H1 (cell line): ENCODE measurements around the gene PROX2. TPM values are rescaled to one million over a fixed set of nuclear protein-coding genes. Genes with fewer than 3 reads are reported as not detected.

ENCODE experiments used
- CTCF ChIA-PET: fragments of 300-600 bp; sonication (Branson Sonifier 250); formaldehyde crosslinking; loops from one replicate; lab custom pipeline; 2021; ENCODE audit not compliant: partially characterized antibody; lab: Charles Lee
- POLR2A ChIA-PET: fragments of 300-600 bp; sonication (Branson Sonifier 250); formaldehyde crosslinking; loops from one replicate; lab custom pipeline; 2021; ENCODE audit warnings: inconsistent platforms; ENCODE audit not compliant: partially characterized antibody; lab: Charles Lee
- DNase-seq, 2 experiments: peaks; one replicate each; pipeline versions ENCODE4 v3.0.0 to v3.0.0-alpha.2; 2010 to 2022; ENCODE audit warnings: low spot score in 2 of 2, low read depth in 1 of 2, mixed read lengths in 1 of 2
- FAIRE-seq: peaks from 2 replicates; lab custom pipeline; 2011; peaks lifted over from hg19 to GRCh38; lab: Jason Lieb, UNC
- H2AFZ ChIP-seq: 2 replicates; pipeline ENCODE4 v1.8.1; 2012; ENCODE audit warnings: low read length, inconsistent platforms
- H2AK5ac ChIP-seq: 2 replicates; pipeline ENCODE4 v1.6.1; 2013; ENCODE audit warnings: low read depth, low read length
- H2BK120ac ChIP-seq: replicated peaks from 2 replicates; pipeline ENCODE3; 2013; ENCODE audit warnings: low read depth, low read length, inconsistent platforms
- H2BK12ac ChIP-seq: 2 replicates; pipeline ENCODE4 v1.6.1; 2013; ENCODE audit warnings: low read depth, low read length
- H2BK15ac ChIP-seq: 2 replicates; pipeline ENCODE4 v1.6.1; 2013; ENCODE audit warnings: low read length
- H2BK20ac ChIP-seq: 2 replicates; pipeline ENCODE4 v1.6.1; 2013; ENCODE audit warnings: low read length
- H2BK5ac ChIP-seq: 2 replicates; pipeline ENCODE4 v1.6.1; 2013; ENCODE audit warnings: low read depth, low read length
- H3K14ac ChIP-seq: 2 replicates; pipeline ENCODE4 v1.6.1; 2013; ENCODE audit warnings: inconsistent platforms; ENCODE audit not compliant: insufficient read length
- H3K18ac ChIP-seq: 2 replicates; pipeline ENCODE4 v1.6.1; 2013; ENCODE audit warnings: low read length; ENCODE audit errors: extremely low read depth
- H3K23ac ChIP-seq: 2 replicates; pipeline ENCODE4 v1.6.1; 2013; ENCODE audit warnings: inconsistent platforms; ENCODE audit not compliant: insufficient read length
- H3K23me2 ChIP-seq: 2 replicates; pipeline ENCODE4 v1.6.1; 2013; ENCODE audit warnings: low read depth, low read length
- H3K27ac ChIP-seq: 2 replicates; pipeline ENCODE4 v1.6.1; 2011; ENCODE audit warnings: low read depth, low read length, inconsistent platforms
- H3K27me3 ChIP-seq, 4 experiments: replicated peaks in 1 of 4; 1 replicate in 1 of 4; 2 replicates in 3 of 4; pipeline versions ENCODE4 v1.6.1 to v1.8.1; 2011 to 2013; ENCODE audit warnings: low read length in 3 of 4, mild to moderate bottlenecking in 3 of 4, inconsistent platforms in 2 of 4, mixed read lengths in 2 of 4, moderate library complexity in 1 of 4; ENCODE audit not compliant: control insufficient read depth in 3 of 4, insufficient read depth in 3 of 4; ENCODE audit errors: extremely low read depth in 1 of 4
- H3K36me3 ChIP-seq, 4 experiments: 2 replicates each; pipeline versions ENCODE4 v1.6.1 to v1.8.1; 2011 to 2013; ENCODE audit warnings: mild to moderate bottlenecking in 4 of 4, low read length in 3 of 4, moderate library complexity in 2 of 4, control low read depth in 1 of 4, inconsistent platforms in 1 of 4; ENCODE audit not compliant: insufficient read depth in 4 of 4, control insufficient read depth in 2 of 4
- H3K4ac ChIP-seq: replicated peaks from 2 replicates; pipeline ENCODE3; 2013; ENCODE audit warnings: low read length, low read depth, mixed read lengths, inconsistent platforms; ENCODE audit not compliant: insufficient read length
- H3K4me1 ChIP-seq, 4 experiments: replicated peaks in 1 of 4; 1 replicate in 1 of 4; 2 replicates in 3 of 4; pipeline versions ENCODE4 v1.6.1 to v1.8.1; 2011 to 2013; ENCODE audit warnings: low read length in 3 of 4, inconsistent platforms in 2 of 4, mixed read lengths in 1 of 4; ENCODE audit not compliant: insufficient read depth in 4 of 4, control insufficient read depth in 3 of 4
- H3K4me2 ChIP-seq, 2 experiments: 2 replicates each; pipeline versions ENCODE4 v1.6.1 to v1.8.1; 2011 to 2013; ENCODE audit warnings: low read depth in 2 of 2, low read length in 2 of 2, control low read depth in 1 of 2, inconsistent platforms in 1 of 2, mild to moderate bottlenecking in 1 of 2; ENCODE audit not compliant: insufficient read depth in 1 of 2
- H3K4me3 ChIP-seq, 4 experiments: fragments of 200-600, 300-600 bp in 1 of 4; sonication (generic), shearing (Covaris generic), sonication (Bioruptor Twin) in 1 of 4; 2 replicates each; pipeline versions ENCODE4 v1.5.1 to v1.8.1; 2011 to 2016; ENCODE audit warnings: low read length in 4 of 4, low read depth in 3 of 4, control low read depth in 2 of 4, inconsistent platforms in 2 of 4, mild to moderate bottlenecking in 2 of 4, mixed read lengths in 1 of 4, moderate library complexity in 1 of 4; ENCODE audit not compliant: insufficient read depth in 2 of 4; ENCODE audit errors: extremely low read depth in 1 of 4
- H3K56ac ChIP-seq: replicated peaks from 2 replicates; pipeline ENCODE3; 2013; ENCODE audit warnings: low read depth, mild to moderate bottlenecking, mixed read lengths, low read length, inconsistent platforms; ENCODE audit not compliant: insufficient read length
- H3K79me1 ChIP-seq: 2 replicates; pipeline ENCODE4 v1.6.1; 2013; ENCODE audit warnings: low read depth, low read length, control low read depth
- H3K79me2 ChIP-seq, 2 experiments: 2 replicates each; pipeline versions ENCODE4 v1.6.1 to v1.8.1; 2012 to 2013; ENCODE audit warnings: low read length in 2 of 2, mild to moderate bottlenecking in 2 of 2, inconsistent platforms in 1 of 2; ENCODE audit not compliant: insufficient read depth in 2 of 2, control insufficient read depth in 1 of 2
- H3K9ac ChIP-seq, 4 experiments: replicated peaks in 1 of 4; 1 replicate in 1 of 4; 2 replicates in 3 of 4; pipeline versions ENCODE4 v1.6.1 to v1.8.1; 2011 to 2013; ENCODE audit warnings: low read depth in 3 of 4, low read length in 3 of 4, control low read depth in 2 of 4, mild to moderate bottlenecking in 2 of 4, moderate library complexity in 2 of 4, inconsistent platforms in 1 of 4; ENCODE audit errors: extremely low read depth in 1 of 4
- H3K9me3 ChIP-seq, 2 experiments: 2 replicates each; pipeline versions ENCODE4 v1.6.1 to v1.8.1; 2012 to 2013; ENCODE audit warnings: mild to moderate bottlenecking in 2 of 2, moderate library complexity in 2 of 2, control low read depth in 1 of 2, inconsistent platforms in 1 of 2, low read depth in 1 of 2, low read length in 1 of 2, mixed read lengths in 1 of 2; ENCODE audit not compliant: insufficient read depth in 2 of 2
- H4K20me1 ChIP-seq, 2 experiments: replicated peaks in 1 of 2; 2 replicates each; pipeline versions ENCODE3 to v1.8.1; 2011 to 2013; ENCODE audit warnings: inconsistent platforms in 2 of 2, low read length in 2 of 2, mild to moderate bottlenecking in 1 of 2; ENCODE audit not compliant: insufficient read depth in 2 of 2, control insufficient read depth in 1 of 2
- H4K5ac ChIP-seq: 2 replicates; pipeline ENCODE4 v1.6.1; 2013; ENCODE audit warnings: low read length, low read depth, mixed read lengths, inconsistent platforms; ENCODE audit not compliant: insufficient read length
- H4K8ac ChIP-seq: 2 replicates; pipeline ENCODE4 v1.8.0; 2013; ENCODE audit warnings: mild to moderate bottlenecking, moderate library complexity, low read length, inconsistent platforms; ENCODE audit not compliant: insufficient read depth; ENCODE audit errors: extremely low read depth
- H4K91ac ChIP-seq: replicated peaks from 2 replicates; pipeline ENCODE3; 2013; ENCODE audit warnings: low read length, mixed read lengths, inconsistent platforms; ENCODE audit not compliant: insufficient read length
- CBX5 ChIP-seq: fragments of 300-800, 300-1000 bp; sonication (generic); IDR thresholded peaks from 2 replicates; pipeline ENCODE4 v1.7.1; 2016; ENCODE audit warnings: antibody characterized with exemption, low read length, low read depth
- CBX8 ChIP-seq: fragments of 300-800, 300-1000 bp; sonication (generic); IDR thresholded peaks from 2 replicates; pipeline ENCODE4 v1.7.1; 2016; ENCODE audit warnings: low read depth, low read length, borderline replicate concordance
- CTBP2 ChIP-seq: IDR thresholded peaks from 2 replicates; pipeline ENCODE4 v1.7.0; 2011; ENCODE audit warnings: borderline replicate concordance, mild to moderate bottlenecking, moderate library complexity, mixed read lengths, low read length; ENCODE audit not compliant: insufficient read depth, insufficient read length
- HDAC6 ChIP-seq: IDR thresholded peaks from one replicate; pipeline ENCODE4 v1.7.1; 2012; ENCODE audit warnings: low read depth, mild to moderate bottlenecking, inconsistent platforms, low read length, moderate library complexity
- JUN ChIP-seq: IDR thresholded peaks from 2 replicates; pipeline ENCODE4 v1.6.1; 2011; ENCODE audit warnings: low read depth, mild to moderate bottlenecking, improper control_type of control experiment, low read length
- POU5F1 ChIP-seq: IDR thresholded peaks from 2 replicates; pipeline ENCODE4 v1.6.1; 2011; ENCODE audit warnings: low read depth, mild to moderate bottlenecking, low read length, moderate library complexity
- RBBP5 ChIP-seq: IDR thresholded peaks from 2 replicates; pipeline ENCODE4 v1.7.1; 2012; ENCODE audit warnings: low read depth, mild to moderate bottlenecking, inconsistent platforms, low read length, moderate library complexity, borderline replicate concordance
- RXRA ChIP-seq: IDR thresholded peaks from 2 replicates; pipeline ENCODE4 v1.6.1; 2011; ENCODE audit warnings: low read depth, mild to moderate bottlenecking, low read length, moderate library complexity; ENCODE audit not compliant: insufficient read depth
- SIN3A ChIP-seq, 2 experiments: IDR thresholded peaks in 1 of 2; conservative IDR thresholded peaks in 1 of 2; 2 replicates each; pipeline ENCODE4 v1.6.1; 2011 to 2012; ENCODE audit warnings: low read length in 2 of 2, improper control_type of control experiment in 1 of 2, low read depth in 1 of 2, mild to moderate bottlenecking in 1 of 2
- SP1 ChIP-seq: IDR thresholded peaks from 2 replicates; pipeline ENCODE4 v1.6.1; 2011; ENCODE audit warnings: low read depth, low read length
- SUZ12 ChIP-seq: fragments of 200-600 bp; sonication (generic); IDR thresholded peaks from 2 replicates; pipeline ENCODE4 v1.6.1; 2012; ENCODE audit warnings: mild to moderate bottlenecking, inconsistent platforms, low read length, moderate library complexity, mixed read lengths
- USF2 ChIP-seq: IDR thresholded peaks from 2 replicates; pipeline ENCODE4 v1.6.1; 2011; ENCODE audit warnings: low read length, improper control_type of control experiment
- ZNF274 ChIP-seq: IDR thresholded peaks from 2 replicates; pipeline ENCODE4 v1.7.0; 2012; ENCODE audit warnings: low read length, borderline replicate concordance; ENCODE audit errors: extremely low read depth
- WGBS, 2 experiments: shearing (Covaris generic) in 1 of 2; methylation state at CpG; one replicate each; pipeline versions ENCODE4 v1.1.6 to v1.1.7; 2013 to 2015; ENCODE audit warnings: low lambda C conversion rate in 2 of 2, mixed read lengths in 2 of 2, inconsistent platforms in 1 of 2, low coverage in 1 of 2, missing lambda C conversion rate in 1 of 2; ENCODE audit not compliant: insufficient replicate concordance in 2 of 2, insufficient coverage in 1 of 2, insufficient read length in 1 of 2; ENCODE audit errors: extremely low coverage in 1 of 2, missing lambda C conversion rate in 1 of 2; 5-methylcytosine and 5-hydroxymethylcytosine counted together
- polyA plus RNA-seq, 7 experiments: library from polyadenylated mRNA; depleted of rRNA in 3 of 7; stranded (reverse) in 5 of 7; unstranded in 2 of 7; fragments of >200 nt in 5 of 7; fragments of 200-250 nt in 2 of 7; gene quantifications; 1 replicate in 5 of 7; 2 replicates in 1 of 7; 4 replicates in 1 of 7; pipeline versions ENCODE4 v1.2.1 to v1.2.3, GENCODE V29; 2011 to 2013; ENCODE audit warnings: missing spikeins in 2 of 7, mixed read lengths in 2 of 7
- total RNA-seq: library from RNA; stranded (reverse); fragmentation: NEBNext Ultra II Directional; extraction: Animal tissue kit (Norgen Biotek cat#: 25700); gene quantifications from 2 replicates; pipeline ENCODE4 v1.2.1, GENCODE V29; 2021

The PROX2 gene
- total and polyA plus RNA-seq, 2 of the 8 experiments (the other 6 are each of a cell fraction or from before 2014, with no cell fraction given): 0.03 TPM; not detected in 1

- Histone ChIP-seq H4K20me1 (no peaks in the 10 kb centered on the region), H2BK5ac (no peak overlapping the region), H2BK20ac (no peak overlapping the region), H4K5ac (no peak overlapping the region), H3K4me2 (no peak overlapping the region), H3K9me3 (no peaks in the 10 kb centered on the region), H2BK120ac (no peak overlapping the region), H3K27me3 (no peaks in the 10 kb centered on the region), H3K14ac (no peak overlapping the region), H3K9ac (no peak overlapping the region), H3K18ac (no peak overlapping the region), H4K91ac (no peak overlapping the region), H3K27ac (no peak overlapping the region), H3K36me3 (no peaks in the 10 kb centered on the region), H3K79me2 (no peaks in the 10 kb centered on the region), H3K4me1 (no peaks in the 10 kb centered on the region), H2AFZ (no peak overlapping the region), H3K79me1 (no peaks in the 10 kb centered on the region), H2AK5ac (no peak overlapping the region), H3K56ac (no peak overlapping the region), H2BK15ac (no peak overlapping the region), H3K23ac (no peak overlapping the region), H3K23me2 (no peaks in the 10 kb centered on the region), H3K4ac (no peak overlapping the region), H4K8ac (no peak overlapping the region), H2BK12ac (no peak overlapping the region), H3K4me3 (no peak overlapping the region)
- POLR2A ChIA-PET: interaction anchor here (1.5 kb wide), 1 partner anchor 10 kb away, joined by 4 read pairs; no protein-coding TSS in a partner anchor
- TF ChIP-seq CBX8: no peak
- no peak for TF ChIP-seq SUZ12
- TF ChIP-seq ZNF274: no peak
- TF ChIP-seq CTBP2: no peak
- TF ChIP-seq HDAC6: no peak
- no peak for TF ChIP-seq USF2
- TF ChIP-seq CBX5: no peak
- TF ChIP-seq JUN: no peak
- TF ChIP-seq RXRA: no peak
- TF ChIP-seq SP1: no peak
- no peak for TF ChIP-seq POU5F1
- TF ChIP-seq RBBP5: no peak
- no peak for TF ChIP-seq SIN3A (conservative IDR thresholded peaks at IDR 0.05 in 1 of 2, IDR thresholded peaks at IDR 0.05 in 1 of 2; ENCODE audit: low read depth in 1 of 2, low read length in 2 of 2)
- 88% methylated on average over 2 of the region's 2 CpGs; no CpG with 5 or more reads in 1 of the 2 experiments for WGBS, 2 experiments
- FAIRE-seq: no peak
- CTCF ChIA-PET: interaction anchor here (0.5 to 18.3 kb wide), 3 partner anchors 13 to 117 kb away, joined by 3 to 509 read pairs (median 46); no protein-coding TSS in a partner anchor
- DNase-seq: no peak
Measured at GRCh38 chr14:74848768-74849167, 27.2 kb downstream of the PROX2 start.
